Measurements from ENCODE around the gene PRR35.

GRCh38 chr16:536746-537145 lies 23.4 kb upstream of the PRR35 start:
- TF ChIP-seq CTCF (conservative IDR thresholded peaks at IDR 0.05; ENCODE audit: low read depth, low read length) (no peak), EZH2 (IDR thresholded peaks at IDR 0.05; ENCODE audit: low read length, unreplicated experiment) (no peak), EZH2phosphoT487 (IDR thresholded peaks at IDR 0.05; ENCODE audit: borderline replicate concordance, low read length) (no peak)
